Kidney (tissue), 14 donors: ENCODE results near the gene PBX3. TPM values are rescaled to one million over a fixed set of nuclear protein-coding genes. Genes with fewer than 3 reads are reported as not detected.

Experiments
- DNase-seq, 5 donors: peaks; one replicate each; pipeline ENCODE4 v3.0.0-alpha.2; 2013 to 2020
- FAIRE-seq: peaks from 2 replicates; lab custom pipeline; 2012; peaks lifted over from hg19 to GRCh38; lab: Jason Lieb, UNC
- H3K27ac ChIP-seq, 2 donors: one replicate each; pipeline ENCODE4 v1.7.0; 2013; ENCODE audit warnings: low read depth in 2 of 2, low read length in 2 of 2, inconsistent platforms in 1 of 2
- H3K27me3 ChIP-seq: one replicate; pipeline ENCODE4 v1.7.1; 2013; ENCODE audit warnings: low read length, inconsistent platforms; ENCODE audit not compliant: control insufficient read depth, insufficient read depth
- H3K36me3 ChIP-seq, 3 donors: one replicate each; pipeline versions ENCODE4 v1.7.0 to v1.7.1; 2013; ENCODE audit warnings: low read length in 3 of 3, control low read depth in 1 of 3, inconsistent platforms in 1 of 3; ENCODE audit not compliant: insufficient read depth in 3 of 3, control insufficient read depth in 2 of 3
- H3K4me1 ChIP-seq, 3 donors: one replicate each; pipeline versions ENCODE4 v1.7.0 to v1.7.1; 2013; ENCODE audit warnings: low read length in 3 of 3, inconsistent platforms in 1 of 3, low read depth in 1 of 3; ENCODE audit not compliant: control insufficient read depth in 2 of 3, insufficient read depth in 2 of 3
- H3K4me3 ChIP-seq, 3 donors: one replicate each; pipeline versions ENCODE4 v1.7.0 to v1.8.1; 2013; ENCODE audit warnings: low read length in 3 of 3, control low read depth in 1 of 3, inconsistent platforms in 1 of 3
- H3K9ac ChIP-seq, 3 donors: one replicate each; pipeline versions ENCODE4 v1.7.0 to v1.7.1; 2013; ENCODE audit warnings: low read length in 3 of 3, control low read depth in 1 of 3, inconsistent platforms in 1 of 3
- H3K9me3 ChIP-seq, 3 donors: one replicate each; pipeline versions ENCODE4 v1.7.0 to v1.7.1; 2013; ENCODE audit warnings: low read length in 3 of 3, control low read depth in 1 of 3, inconsistent platforms in 1 of 3; ENCODE audit not compliant: control insufficient read depth in 2 of 3, insufficient read depth in 1 of 3
- intact Hi-C: fragments of 100-400 bp; cut with DNase I; formaldehyde crosslinking; loops from one replicate; pipeline ENCODE4 v1.11.1; 2022
- polyA plus RNA-seq: library from polyadenylated mRNA; stranded (reverse); fragments of 350-450 nt; fragmentation: Illumina TruSeq; extraction: RNeasy Lipid Tissue Mini Kit (QIAGEN cat#74804); gene quantifications from one replicate; pipeline ENCODE4 v1.2.3, GENCODE V29; 2014; ENCODE audit warnings: low read depth, low replicate concordance; ENCODE audit not compliant: insufficient read depth
- total RNA-seq: library from RNA; stranded (reverse); fragmentation: NEBNext Ultra II Directional; extraction: Animal tissue kit (Norgen Biotek cat#: 25700); gene quantifications from one replicate; pipeline ENCODE4 v1.2.1, GENCODE V29; 2021
- TF ChIP-seq, protein P1 (sequence below): IDR thresholded peaks from 3 replicates; pipeline ENCODE4 v1.5.1; 2012; ENCODE audit warnings: mild to moderate bottlenecking, moderate library complexity, borderline replicate concordance; ENCODE audit not compliant: insufficient read depth; ENCODE audit errors: extremely low read depth
- donor health status: control.
- donor health status: control.
- donor health status: control.
- donor health status: control.
- donor health status: control.
- donor health status: DM: yes; HTN: yes; CAD: no.
- donor health status: Normal renal cell carcinoma (clear cell type).

Gene PBX3
- total and polyA plus RNA-seq, 2 donors from 2014 or later = 10.2 to 23.6 TPM

DNA sequence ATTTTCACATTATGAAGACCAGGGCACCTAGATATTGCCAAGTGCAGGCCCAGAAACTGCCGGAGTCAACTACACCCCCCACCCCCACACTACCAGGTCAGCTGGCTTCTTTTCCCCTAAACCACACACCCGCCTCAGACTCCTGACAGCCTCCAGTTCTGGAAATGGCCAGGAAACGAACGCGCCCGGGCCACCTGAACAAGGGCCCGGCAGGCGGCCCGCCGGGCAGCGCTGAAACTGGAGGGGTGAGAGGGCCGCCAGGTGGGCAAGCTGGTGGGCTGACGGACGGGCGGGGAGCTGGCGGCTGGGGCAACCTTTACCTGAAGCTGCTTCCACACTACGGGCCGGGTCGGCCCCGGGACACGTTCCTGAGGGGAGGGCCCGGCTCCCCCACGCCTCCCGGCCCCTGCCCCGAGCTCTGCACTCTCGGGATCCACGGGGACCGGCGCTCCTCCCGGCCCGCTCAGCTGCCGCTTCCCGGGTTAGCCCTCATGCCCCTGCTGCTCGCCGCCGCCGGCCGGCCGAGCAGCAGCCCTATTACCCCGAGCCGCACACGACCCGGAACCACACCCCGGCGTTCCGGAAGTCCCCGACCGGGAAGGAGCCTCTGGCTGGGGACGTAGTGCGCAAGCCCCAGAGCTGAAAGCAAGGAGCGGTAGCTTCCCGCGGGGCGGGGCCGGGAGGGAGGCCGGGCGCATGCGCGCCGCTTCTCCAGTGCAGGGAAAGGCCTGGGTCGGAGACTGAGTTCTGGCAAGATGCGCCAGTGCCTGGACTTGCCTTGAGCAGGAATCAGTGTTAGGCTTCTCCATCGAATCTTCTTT, 40.3 kb upstream of the PBX3 start, which contains the start of gene MAPKAP1:
MAPKAP1 (minus strand) TSS at position 558 of the 821 bp plus-strand sequence. CDS start 34,634 bp downstream, outside the sequence.
- Histone ChIP-seq H3K27me3 (no peaks in the 10 kb centered on the region), H3K9me3 (no peaks in the 10 kb centered on the region), H3K4me1 (peaks cover 0 to 10% (median 8%) of the 10 kb centered on the region in 3 donors), H3K27ac (peak within 1 kb of the TSS in 1 of 2 donors; percentile 36), H3K4me3 (peak within 1 kb of the TSS; percentile 83 to 95 (median 86)), H3K9ac (peak within 1 kb of the TSS; percentile 61 to 89 (median 77)), H3K36me3 (no peaks in the 10 kb centered on the region)
- peak; percentile 96 to 99 (median 98) for DNase-seq
- intact Hi-C loops = no loop called here
- TF ChIP-seq, protein P1, sequence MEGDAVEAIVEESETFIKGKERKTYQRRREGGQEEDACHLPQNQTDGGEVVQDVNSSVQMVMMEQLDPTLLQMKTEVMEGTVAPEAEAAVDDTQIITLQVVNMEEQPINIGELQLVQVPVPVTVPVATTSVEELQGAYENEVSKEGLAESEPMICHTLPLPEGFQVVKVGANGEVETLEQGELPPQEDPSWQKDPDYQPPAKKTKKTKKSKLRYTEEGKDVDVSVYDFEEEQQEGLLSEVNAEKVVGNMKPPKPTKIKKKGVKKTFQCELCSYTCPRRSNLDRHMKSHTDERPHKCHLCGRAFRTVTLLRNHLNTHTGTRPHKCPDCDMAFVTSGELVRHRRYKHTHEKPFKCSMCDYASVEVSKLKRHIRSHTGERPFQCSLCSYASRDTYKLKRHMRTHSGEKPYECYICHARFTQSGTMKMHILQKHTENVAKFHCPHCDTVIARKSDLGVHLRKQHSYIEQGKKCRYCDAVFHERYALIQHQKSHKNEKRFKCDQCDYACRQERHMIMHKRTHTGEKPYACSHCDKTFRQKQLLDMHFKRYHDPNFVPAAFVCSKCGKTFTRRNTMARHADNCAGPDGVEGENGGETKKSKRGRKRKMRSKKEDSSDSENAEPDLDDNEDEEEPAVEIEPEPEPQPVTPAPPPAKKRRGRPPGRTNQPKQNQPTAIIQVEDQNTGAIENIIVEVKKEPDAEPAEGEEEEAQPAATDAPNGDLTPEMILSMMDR = peak; percentile 13
- no peak for FAIRE-seq

DNA sequence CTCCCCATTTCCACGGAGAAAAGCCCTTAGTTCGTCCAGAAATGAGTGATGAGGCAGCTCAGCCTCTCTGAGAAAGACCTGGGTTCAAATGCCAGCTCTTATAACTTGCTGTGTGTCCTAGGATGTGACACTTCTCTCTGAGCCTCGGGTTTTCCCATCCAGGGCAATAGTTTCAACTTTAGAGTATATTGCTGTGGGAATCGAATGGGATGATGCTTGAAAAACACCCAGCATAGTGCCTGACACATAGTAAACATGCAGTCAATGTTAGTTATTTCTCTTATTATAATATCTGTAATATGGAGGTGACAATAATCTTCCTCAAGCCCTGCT, 39.7 kb upstream of the PBX3 start:
- no peak for FAIRE-seq
- TF ChIP-seq, protein P1 = no peak
- Histone ChIP-seq H3K27me3 (no peaks in the 10 kb centered on the region), H3K4me3 (peak overlapping the region; percentile 67 to 87 (median 83)), H3K4me1 (peaks cover 0 to 10% (median 8%) of the 10 kb centered on the region in 3 donors), H3K9me3 (no peaks in the 10 kb centered on the region), H3K27ac (peak overlapping the region in 1 of 2 donors; percentile 36), H3K36me3 (no peaks in the 10 kb centered on the region), H3K9ac (peak overlapping the region; percentile 48 to 88 (median 70))
- DNase-seq = no peak
- intact Hi-C loops = no loop called here

DNA sequence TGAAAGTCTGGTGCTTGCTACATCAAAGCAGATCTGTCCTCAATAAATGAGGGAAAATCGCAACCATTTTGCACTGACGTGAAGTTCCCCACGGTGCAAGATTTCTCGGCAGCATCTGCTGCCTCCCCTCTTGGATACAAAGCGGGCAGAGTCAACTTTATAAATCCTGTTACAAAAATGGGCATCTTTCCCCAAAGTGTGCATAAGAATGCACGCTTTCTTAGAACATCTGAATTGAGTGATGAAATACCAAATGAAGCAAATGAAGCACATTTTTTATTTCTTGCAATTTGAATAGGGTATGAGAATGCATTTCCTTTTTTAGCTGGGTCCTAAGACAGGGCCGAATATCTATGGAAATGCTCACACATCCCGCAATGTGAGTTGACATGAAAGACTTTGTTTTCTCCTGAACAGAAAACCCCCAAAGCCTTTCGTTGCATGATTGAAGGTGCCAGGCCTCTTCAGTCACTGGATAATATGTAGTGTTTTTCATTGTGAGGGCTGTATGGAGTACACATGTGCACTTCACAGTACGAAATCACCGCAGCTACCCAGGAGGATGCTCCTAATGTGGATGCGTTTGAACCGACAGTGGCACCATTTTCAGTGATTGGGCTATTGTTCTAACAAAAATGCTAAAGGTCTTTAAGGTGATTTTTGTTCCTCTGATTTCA, 20.6 kb upstream of the PBX3 start:
- no peak for FAIRE-seq
- Histone ChIP-seq H3K9ac (no peak overlapping the region), H3K4me1 (no peaks in the 10 kb centered on the region), H3K9me3 (no peaks in the 10 kb centered on the region), H3K36me3 (no peaks in the 10 kb centered on the region), H3K4me3 (no peak overlapping the region), H3K27me3 (no peaks in the 10 kb centered on the region), H3K27ac (no peak overlapping the region)
- intact Hi-C loops = no loop called here
- TF ChIP-seq, protein P1 = no peak
- no peak for DNase-seq
